Activated B cell treated with CpG ODN at 0.5 μM for 24 hours (primary cell): ENCODE data around the gene CIAO2B. TPM values are rescaled to one million over a fixed set of nuclear protein-coding genes. Genes with fewer than 3 reads are reported as not detected.

Experiments used
- ATAC-seq: fragments of 200-7000 bp; cut with Tn5 transposase; one replicate; pipeline ENCODE4 v1.10.0; 2021; ENCODE audit warnings: low read depth, mild to moderate bottlenecking, moderate library complexity
- CTCF ChIA-PET: fragments of 350-600 bp; sonication (Branson Sonifier 250); formaldehyde crosslinking; loops from one replicate; lab custom pipeline; 2021; ENCODE audit warnings: antibody characterized with exemption; lab: Charles Lee
- POLR2A ChIA-PET: fragments of 350-600 bp; sonication (Branson Sonifier 250); formaldehyde crosslinking; loops from one replicate; lab custom pipeline; 2021; ENCODE audit warnings: antibody characterized with exemption; lab: Charles Lee
- DNase-seq: peaks from one replicate; pipeline ENCODE4 v3.0.0; 2022
- H3K27ac Mint-ChIP-seq: one replicate; pipeline ENCODE4 v1.8.0; 2020; ENCODE audit warnings: mixed read lengths
- H3K27me3 Mint-ChIP-seq: one replicate; pipeline ENCODE4 v1.8.0; 2021; ENCODE audit warnings: mixed read lengths
- H3K36me3 Mint-ChIP-seq: one replicate; pipeline ENCODE4 v1.8.0; 2021; ENCODE audit warnings: low read depth, mixed read lengths
- H3K4me1 Mint-ChIP-seq: one replicate; pipeline ENCODE4 v1.8.0; 2021; ENCODE audit warnings: mixed read lengths
- H3K4me3 Mint-ChIP-seq: one replicate; pipeline ENCODE4 v1.8.0; 2020; ENCODE audit warnings: mild to moderate bottlenecking, mixed read lengths
- H3K9me3 Mint-ChIP-seq: one replicate; pipeline ENCODE4 v1.8.0; 2020; ENCODE audit warnings: mixed read lengths
- intact Hi-C: fragments of 100-400 bp; cut with micrococcal nuclease; formaldehyde crosslinking; loops from one replicate; pipeline ENCODE4 v1.15.1; 2024
- total RNA-seq: library from RNA; stranded (reverse); gene quantifications from 2 replicates; pipeline ENCODE4 v1.2.3, GENCODE V29; 2022
- TF ChIP-seq, protein P1 (sequence below): fragments of 200-600 bp; IDR thresholded peaks from one replicate; pipeline ENCODE4 v1.8.0; 2022; ENCODE audit warnings: antibody characterized with exemption, mild to moderate bottlenecking

The CIAO2B gene
- total RNA-seq = 65.8 and 66.2 TPM in 2 replicates

DNA sequence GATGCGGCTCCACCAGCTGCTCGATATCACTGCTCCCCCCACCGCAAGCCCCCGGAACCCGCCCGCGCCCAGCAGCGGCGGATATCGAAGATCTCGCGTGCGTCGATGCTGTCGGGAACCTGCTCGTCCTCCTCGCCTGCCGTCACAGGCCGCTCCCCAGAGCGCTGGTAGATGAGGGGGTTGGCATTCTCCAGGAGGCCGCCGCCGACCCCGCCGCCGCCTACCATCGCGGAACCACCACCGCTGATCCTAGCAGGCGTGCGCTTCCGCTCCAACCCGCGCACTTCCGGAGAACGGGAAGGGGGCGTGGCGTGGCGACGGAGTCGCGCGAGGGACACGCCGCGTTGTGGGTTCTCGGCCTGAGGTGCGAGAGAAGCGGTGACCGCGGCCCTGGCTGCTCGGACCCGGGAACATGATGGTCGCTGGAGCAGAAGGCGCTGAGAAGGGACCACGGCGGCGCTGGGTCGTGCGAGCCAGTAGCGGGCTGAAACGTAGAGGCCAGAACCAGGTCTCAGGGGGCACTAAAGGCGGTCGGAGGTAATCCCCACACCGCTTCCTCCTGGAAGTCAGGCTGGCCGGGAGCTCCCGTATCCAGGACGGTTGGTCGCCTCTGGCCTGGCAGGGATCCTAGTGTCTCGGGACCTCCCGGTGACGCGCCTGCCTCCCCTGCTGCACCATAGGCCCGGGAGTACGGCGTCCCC is at the start of gene CIAO2B:
Gene CIAO2B (minus strand): TSS at position 265 of the 701 bp plus-strand sequence. CDS start 38 bp downstream, at position 227.
- CTCF ChIA-PET = no interaction called here

DNA sequence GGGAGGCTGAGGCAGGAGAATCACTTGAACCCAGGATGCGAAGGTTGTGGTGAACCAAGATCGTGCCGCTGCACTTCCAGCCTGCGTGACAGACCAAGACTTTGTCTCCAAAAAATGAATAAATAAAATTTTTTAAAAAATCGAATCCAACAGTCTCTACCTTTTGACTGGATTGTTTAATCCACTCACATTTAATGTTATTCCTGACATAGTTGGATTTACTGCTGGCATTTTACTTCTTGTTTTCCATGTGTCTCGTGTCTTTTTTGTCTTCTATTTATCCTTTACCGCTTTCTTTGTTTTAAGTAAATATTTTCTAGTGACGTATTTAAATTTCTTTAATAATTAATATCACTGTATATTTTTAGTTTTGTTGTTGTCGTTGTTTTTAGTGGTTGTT is 48.8 kb upstream of the CIAO2B start:
- intact Hi-C loops = no loop called here
- DNase-seq (no peak), ATAC-seq (no peak)
- Mint-ChIP-seq H3K36me3 (no peaks in the 10 kb centered on the region), H3K4me3 (no peak overlapping the region), H3K4me1 (no peaks in the 10 kb centered on the region), H3K9me3 (no peaks in the 10 kb centered on the region), H3K27ac (no peak overlapping the region), H3K27me3 (no peaks in the 10 kb centered on the region)
- ChIA-PET POLR2A (no interaction called here), CTCF (interaction anchor here (1.2 kb wide), 1 partner anchor 172 kb away, joined by 3 read pairs; no protein-coding TSS in a partner anchor)
- TF ChIP-seq, protein P1, sequence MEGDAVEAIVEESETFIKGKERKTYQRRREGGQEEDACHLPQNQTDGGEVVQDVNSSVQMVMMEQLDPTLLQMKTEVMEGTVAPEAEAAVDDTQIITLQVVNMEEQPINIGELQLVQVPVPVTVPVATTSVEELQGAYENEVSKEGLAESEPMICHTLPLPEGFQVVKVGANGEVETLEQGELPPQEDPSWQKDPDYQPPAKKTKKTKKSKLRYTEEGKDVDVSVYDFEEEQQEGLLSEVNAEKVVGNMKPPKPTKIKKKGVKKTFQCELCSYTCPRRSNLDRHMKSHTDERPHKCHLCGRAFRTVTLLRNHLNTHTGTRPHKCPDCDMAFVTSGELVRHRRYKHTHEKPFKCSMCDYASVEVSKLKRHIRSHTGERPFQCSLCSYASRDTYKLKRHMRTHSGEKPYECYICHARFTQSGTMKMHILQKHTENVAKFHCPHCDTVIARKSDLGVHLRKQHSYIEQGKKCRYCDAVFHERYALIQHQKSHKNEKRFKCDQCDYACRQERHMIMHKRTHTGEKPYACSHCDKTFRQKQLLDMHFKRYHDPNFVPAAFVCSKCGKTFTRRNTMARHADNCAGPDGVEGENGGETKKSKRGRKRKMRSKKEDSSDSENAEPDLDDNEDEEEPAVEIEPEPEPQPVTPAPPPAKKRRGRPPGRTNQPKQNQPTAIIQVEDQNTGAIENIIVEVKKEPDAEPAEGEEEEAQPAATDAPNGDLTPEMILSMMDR = no peak

More for the DNA sequence above, at the start of gene CIAO2B:
- intact Hi-C loops = loop anchor here (2.0 kb wide), 1 partner anchor 61 kb away; no protein-coding TSS in a partner anchor
- Mint-ChIP-seq H3K9me3 (no peaks in the 10 kb centered on the region), H3K27me3 (no peaks in the 10 kb centered on the region), H3K4me1 (peaks cover 57% of the 10 kb centered on the region), H3K4me3 (peak within 1 kb of the TSS; percentile 96), H3K27ac (peak within 1 kb of the TSS; percentile 93), H3K36me3 (peaks cover 53% of the 10 kb centered on the region)
- TF ChIP-seq, protein P1 = no peak
- POLR2A ChIA-PET = interaction anchor here (0.5 to 1.9 kb wide), 8 partner anchors 9 to 545 kb away, joined by 3 to 7 read pairs (median 4); partner anchors contain the start of genes NAE1, PDP2 and TMEM208
- ATAC-seq = peak; percentile 84
- DNase-seq = peak; percentile 91

DNA sequence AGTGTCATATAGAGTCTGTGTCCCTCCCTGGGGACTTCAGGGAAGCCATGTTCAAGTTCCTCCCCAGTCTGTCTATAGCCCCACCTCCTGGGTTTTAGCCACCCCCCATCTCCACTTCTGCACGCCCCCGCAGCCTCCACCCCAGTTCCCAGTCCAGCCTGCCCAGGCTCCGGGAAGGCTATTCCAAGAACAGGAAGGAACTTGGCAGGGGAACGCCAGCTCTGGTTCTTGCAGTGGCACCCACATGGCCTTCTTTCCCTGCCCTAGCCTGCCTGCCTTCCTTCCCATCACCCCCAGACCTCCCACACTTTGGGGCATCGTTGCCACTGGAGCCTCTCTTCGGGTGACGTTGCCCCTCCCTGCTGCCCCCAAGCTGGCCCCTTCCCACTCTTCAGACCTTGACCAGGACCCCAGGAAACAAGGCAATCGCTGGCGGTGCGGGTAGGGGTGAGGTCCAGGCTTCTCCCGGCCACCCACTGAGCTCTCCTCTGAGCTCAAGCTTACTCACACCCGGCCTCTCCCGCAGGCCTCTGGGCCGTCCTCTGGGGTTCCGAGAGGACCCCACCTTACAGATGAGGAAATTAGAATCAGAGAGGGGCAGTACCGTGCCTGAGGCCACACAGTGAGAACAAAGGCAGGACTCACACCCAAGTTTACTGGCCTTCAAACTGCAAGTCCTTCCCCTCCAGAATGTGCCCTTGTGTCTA is 45.0 kb upstream of the CIAO2B start:
- ATAC-seq (no peak), DNase-seq (no peak)
- Mint-ChIP-seq H3K27ac (no peak overlapping the region), H3K9me3 (no peaks in the 10 kb centered on the region), H3K4me1 (no peaks in the 10 kb centered on the region), H3K4me3 (no peak overlapping the region), H3K36me3 (no peaks in the 10 kb centered on the region), H3K27me3 (peaks cover 6% of the 10 kb centered on the region)
- CTCF ChIA-PET = interaction anchor here (0.7 to 2.8 kb wide), 4 partner anchors 18 to 468 kb away, joined by 3 to 13 read pairs (median 6); partner anchors contain the start of gene CES3
- TF ChIP-seq, protein P1 = no peak
- POLR2A ChIA-PET = interaction anchor here (0.6 to 1.4 kb wide), 2 partner anchors 176 to 263 kb away, joined by 4 read pairs; no protein-coding TSS in a partner anchor
- intact Hi-C loops = loop anchor here (5.0 kb wide), 2 partner anchors 438 to 468 kb away; partner anchors contain the start of gene ZDHHC1

DNA sequence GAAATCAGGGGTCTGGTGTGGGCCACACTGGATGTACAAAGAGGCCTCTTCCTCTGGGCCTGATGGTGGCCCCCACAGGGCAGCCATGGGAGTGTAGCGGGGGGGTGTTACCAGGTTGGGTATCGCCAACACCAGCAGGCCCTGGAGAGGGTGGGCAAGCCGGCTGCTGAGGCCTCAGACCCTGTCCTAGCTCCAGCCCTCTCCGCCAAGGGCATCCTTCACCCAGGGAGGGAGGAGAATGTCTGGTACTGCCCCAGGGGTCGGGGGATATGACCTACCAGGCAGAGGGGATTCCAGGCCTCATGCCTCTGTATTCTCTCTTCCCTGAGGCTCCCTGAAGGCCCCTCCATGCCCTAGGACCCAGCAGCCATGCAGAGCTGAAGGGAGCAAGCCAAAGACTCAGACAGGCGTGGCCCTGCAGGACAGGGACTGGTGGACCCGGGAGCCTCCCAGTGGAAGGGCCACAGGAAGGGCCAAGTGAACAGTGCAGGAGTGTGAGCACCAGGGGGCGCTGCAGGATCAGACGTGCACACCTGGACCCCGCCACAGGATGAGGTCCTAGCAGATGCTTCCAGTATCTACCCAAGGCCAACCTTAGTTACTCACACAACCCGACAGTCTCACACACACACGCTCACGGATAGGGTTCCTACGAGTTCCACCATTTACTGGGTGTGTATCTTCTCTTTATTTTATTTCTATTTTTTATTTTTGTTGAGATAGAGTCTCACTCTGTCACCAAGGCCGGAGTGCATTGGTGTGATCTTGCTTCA is 43.3 kb upstream of the CIAO2B start:
- TF ChIP-seq, protein P1 = peak; percentile 51
- no peaks in the 10 kb centered on the region for H3K36me3 Mint-ChIP-seq
- no peaks in the 10 kb centered on the region for H3K9me3 Mint-ChIP-seq
- peak; percentile 83 for DNase-seq
- H3K4me3 Mint-ChIP-seq = no peak overlapping the region
- no peaks in the 10 kb centered on the region for H3K4me1 Mint-ChIP-seq
- CTCF ChIA-PET = interaction anchor here (2.7 to 2.8 kb wide), 2 partner anchors 178 to 207 kb away, joined by 10 to 13 read pairs; no protein-coding TSS in a partner anchor
- no peak overlapping the region for H3K27ac Mint-ChIP-seq
- ATAC-seq = peak; percentile 99
- POLR2A ChIA-PET = interaction anchor here (1.4 kb wide), 1 partner anchor 178 kb away, joined by 4 read pairs; no protein-coding TSS in a partner anchor
- peaks cover 6% of the 10 kb centered on the region for H3K27me3 Mint-ChIP-seq
- intact Hi-C loops = loop anchor here (1.0 to 5.0 kb wide), 8 partner anchors 23 to 488 kb away; partner anchors contain the start of gene ZDHHC1
